A549 (cell line): Measurements from ENCODE around the gene H6PD. TPM values are rescaled to one million over a fixed set of nuclear protein-coding genes. Genes with fewer than 3 reads are reported as not detected.

Source experiments
- ATAC-seq, 2 experiments: fragments of 200-7000 bp in 1 of 2; fragments of >200 bp in 1 of 2; cut with Nextera tagmentation in 1 of 2; cut with Tn5 transposase in 1 of 2; 3 replicates each; pipeline versions ENCODE4 v1.8.0 to v1.9.1; 2018 to 2020; ENCODE audit warnings: mild to moderate bottlenecking in 1 of 2, moderate library complexity in 1 of 2
- CTCF ChIA-PET: fragments of 300-600 bp; sonication (Branson Sonifier 250); formaldehyde crosslinking; extraction: SDS; loops from one replicate; lab custom pipeline; 2021; ENCODE audit warnings: antibody characterized with exemption, inconsistent platforms; lab: Yijun Ruan, JAX
- POLR2A ChIA-PET: fragments of 350-600 bp; formaldehyde crosslinking; extraction: SDS; loops from one replicate; lab custom pipeline; 2021; ENCODE audit warnings: antibody characterized with exemption, inconsistent platforms; lab: Yijun Ruan, JAX
- DNase-seq, 2 experiments: peaks; one replicate each; pipeline versions ENCODE4 v3.0.0 to v3.0.0-alpha.2; 2011 to 2016; ENCODE audit warnings: low read depth in 1 of 2, low spot score in 1 of 2
- FAIRE-seq: peaks from 2 replicates; lab custom pipeline; 2011; peaks lifted over from hg19 to GRCh38; lab: Jason Lieb, UNC
- H3K27ac ChIP-seq, 2 experiments: fragments of >200 bp; sonication (Bioruptor Twin); formaldehyde crosslinking; 3 replicates each; pipeline ENCODE4 v1.5.1; 2016 to 2017
- H3K4me1 ChIP-seq: fragments of >200 bp; sonication (Bioruptor Twin); formaldehyde crosslinking; 3 replicates; pipeline ENCODE4 v1.6.1; 2016
- H3K4me2 ChIP-seq: fragments of >200 bp; sonication (Bioruptor Twin); formaldehyde crosslinking; 3 replicates; pipeline ENCODE4 v1.6.1; 2016
- H3K4me3 ChIP-seq: fragments of >200 bp; sonication (Bioruptor Twin); formaldehyde crosslinking; 3 replicates; pipeline ENCODE4 v1.5.1; 2016
- H3K9me3 ChIP-seq: fragments of >200 bp; sonication (Bioruptor Twin); formaldehyde crosslinking; 3 replicates; pipeline ENCODE4 v1.6.1; 2016
- BCL3 ChIP-seq: fragments of >200 bp; sonication (Bioruptor Twin); formaldehyde crosslinking; IDR thresholded peaks from 3 replicates; pipeline ENCODE4 v1.6.1; 2016
- CEBPB ChIP-seq, 2 experiments: fragments of >200 bp in 1 of 2; sonication (Bioruptor Twin) in 1 of 2; formaldehyde crosslinking in 1 of 2; IDR thresholded peaks; 2 replicates each; pipeline ENCODE4 v1.6.1; 2012 to 2016
- CHD2 ChIP-seq: fragments of 150-350 bp; IDR thresholded peaks from 2 replicates; pipeline ENCODE4 v1.6.1; 2014; ENCODE audit warnings: low read length; ENCODE audit not compliant: partially characterized antibody
- CHD4 ChIP-seq: fragments of 200-600 bp; sonication (generic); IDR thresholded peaks from 2 replicates; pipeline ENCODE4 v1.6.1; 2016; ENCODE audit warnings: antibody characterized with exemption, mild to moderate bottlenecking, borderline replicate concordance
- CTCF ChIP-seq: fragments of >200 bp; sonication (Bioruptor Twin); formaldehyde crosslinking; IDR thresholded peaks from 3 replicates; pipeline ENCODE4 v1.5.1; 2016
- EHF ChIP-seq: fragments of 250-450 bp; sonication (Bioruptor Pico); IDR thresholded peaks from 2 replicates; pipeline ENCODE4 v1.5.0; 2020; ENCODE audit warnings: mild to moderate bottlenecking
- ELK1 ChIP-seq: fragments of 150-350 bp; IDR thresholded peaks from 2 replicates; pipeline ENCODE4 v1.6.1; 2014; ENCODE audit warnings: low read depth, mild to moderate bottlenecking, low read length
- EP300 ChIP-seq, 2 experiments: fragments of >200 bp; sonication (Bioruptor Twin); formaldehyde crosslinking; IDR thresholded peaks; 2 replicates in 1 of 2; 3 replicates in 1 of 2; pipeline ENCODE4 v1.6.1; 2016 to 2017
- ESRRA ChIP-seq: fragments of 150-350 bp; IDR thresholded peaks from 2 replicates; pipeline ENCODE4 v1.6.1; 2014; ENCODE audit warnings: mild to moderate bottlenecking, low read length, borderline replicate concordance
- HDAC2 ChIP-seq: fragments of 200-600 bp; sonication (generic); IDR thresholded peaks from 2 replicates; pipeline ENCODE4 v1.6.1; 2016
- HES2 ChIP-seq: fragments of >200 bp; sonication (Bioruptor Twin); formaldehyde crosslinking; IDR thresholded peaks from 2 replicates; pipeline ENCODE4 v1.6.1; 2016
- HOXB5 ChIP-seq: fragments of 250-450 bp; sonication (Bioruptor Pico); IDR thresholded peaks from 2 replicates; pipeline ENCODE4 v1.5.0; 2020; ENCODE audit warnings: mild to moderate bottlenecking, moderate library complexity
- JUN ChIP-seq, 2 experiments: fragments of >200 bp; sonication (Bioruptor Twin); formaldehyde crosslinking; IDR thresholded peaks; 2 replicates in 1 of 2; 3 replicates in 1 of 2; pipeline ENCODE4 v1.6.1; 2016 to 2017
- KDM1A ChIP-seq: fragments of 200-600 bp; sonication (generic); IDR thresholded peaks from 2 replicates; pipeline ENCODE4 v1.6.1; 2016; ENCODE audit warnings: low read depth, mild to moderate bottlenecking
- MAZ ChIP-seq: fragments of 150-350 bp; IDR thresholded peaks from 2 replicates; pipeline ENCODE4 v1.6.1; 2014; ENCODE audit warnings: antibody characterized with exemption, low read depth, low read length, borderline replicate concordance
- PHF8 ChIP-seq: fragments of 200-600 bp; sonication (generic); IDR thresholded peaks from 2 replicates; pipeline ENCODE4 v1.6.1; 2016; ENCODE audit warnings: low read depth, mild to moderate bottlenecking, antibody characterized with exemption, moderate library complexity, borderline replicate concordance
- POLR2A ChIP-seq: IDR thresholded peaks from 2 replicates; pipeline ENCODE4 v1.6.1; 2012; ENCODE audit warnings: mild to moderate bottlenecking, low read length
- RAD21 ChIP-seq, 2 experiments: fragments of >200 bp in 1 of 2; sonication (Bioruptor Twin) in 1 of 2; formaldehyde crosslinking in 1 of 2; IDR thresholded peaks in 1 of 2; conservative IDR thresholded peaks in 1 of 2; 2 replicates in 1 of 2; 3 replicates in 1 of 2; pipeline ENCODE4 v1.6.1; 2012 to 2018; ENCODE audit warnings: inconsistent platforms in 1 of 2
- SMC3 ChIP-seq: fragments of >200 bp; sonication (Bioruptor Twin); formaldehyde crosslinking; IDR thresholded peaks from 3 replicates; pipeline ENCODE4 v1.6.1; 2018; ENCODE audit warnings: inconsistent platforms
- ZC3H11A ChIP-seq: fragments of 450-650 bp; IDR thresholded peaks from 2 replicates; pipeline ENCODE4 v1.6.1; 2014; ENCODE audit warnings: antibody characterized with exemption, mild to moderate bottlenecking
- ZNF302 ChIP-seq: fragments of 250-450 bp; sonication (Bioruptor Pico); IDR thresholded peaks from 2 replicates; pipeline ENCODE4 v1.9.0; 2021; ENCODE audit warnings: inconsistent platforms, mild to moderate bottlenecking, moderate library complexity
- WGBS: methylation state at CpG from one replicate; pipeline ENCODE4 v1.1.6; 2017; ENCODE audit errors: missing lambda C conversion rate; 5-methylcytosine and 5-hydroxymethylcytosine counted together
- polyA minus RNA-seq: library from RNA; depleted of rRNA, polyadenylated mRNA; stranded (reverse); fragments of >200 nt; gene quantifications from 2 replicates; pipeline ENCODE4 v1.2.3, GENCODE V29; 2011; rRNA and poly(A)+ RNA removed
- polyA plus RNA-seq, 4 experiments: library from polyadenylated mRNA; depleted of rRNA in 3 of 4; stranded (reverse); fragments of >200 nt; fragmentation: RNase III in 1 of 4; extraction: RNeasy Plus Mini Kit Qiagen cat#74134 plus additional on column Dnase treatment in 1 of 4; gene quantifications; 2 replicates in 3 of 4; 3 replicates in 1 of 4; pipeline ENCODE4 v1.2.3, GENCODE V29; 2011 to 2017
- TF ChIP-seq, protein P1 (sequence below): IDR thresholded peaks from 2 replicates; pipeline ENCODE4 v1.6.1; 2012
- TF ChIP-seq, protein P2 (sequence below): IDR thresholded peaks from 2 replicates; pipeline ENCODE4 v1.6.1; 2012; ENCODE audit warnings: low read depth, borderline replicate concordance

Gene H6PD
- 7.9 and 9.8 TPM in 2 replicates for polyA plus RNA-seq (2011; rRNA removed)
- polyA plus RNA-seq (2012; cell fraction: cytosol; rRNA removed), result 3.7 and 6.0 TPM in 2 replicates
- polyA plus RNA-seq (2012; cell fraction: nucleus; rRNA removed), result 12.0 and 12.4 TPM in 2 replicates
- polyA plus RNA-seq (2017; fragmentation: RNase III; extraction: RNeasy Plus Mini Kit Qiagen cat#74134 plus additional on column Dnase treatment), result 4.6 to 6.4 TPM (median 6.0 TPM) in 3 replicates
- 8.7 and 10.4 TPM in 2 replicates for polyA minus RNA-seq

DNA sequence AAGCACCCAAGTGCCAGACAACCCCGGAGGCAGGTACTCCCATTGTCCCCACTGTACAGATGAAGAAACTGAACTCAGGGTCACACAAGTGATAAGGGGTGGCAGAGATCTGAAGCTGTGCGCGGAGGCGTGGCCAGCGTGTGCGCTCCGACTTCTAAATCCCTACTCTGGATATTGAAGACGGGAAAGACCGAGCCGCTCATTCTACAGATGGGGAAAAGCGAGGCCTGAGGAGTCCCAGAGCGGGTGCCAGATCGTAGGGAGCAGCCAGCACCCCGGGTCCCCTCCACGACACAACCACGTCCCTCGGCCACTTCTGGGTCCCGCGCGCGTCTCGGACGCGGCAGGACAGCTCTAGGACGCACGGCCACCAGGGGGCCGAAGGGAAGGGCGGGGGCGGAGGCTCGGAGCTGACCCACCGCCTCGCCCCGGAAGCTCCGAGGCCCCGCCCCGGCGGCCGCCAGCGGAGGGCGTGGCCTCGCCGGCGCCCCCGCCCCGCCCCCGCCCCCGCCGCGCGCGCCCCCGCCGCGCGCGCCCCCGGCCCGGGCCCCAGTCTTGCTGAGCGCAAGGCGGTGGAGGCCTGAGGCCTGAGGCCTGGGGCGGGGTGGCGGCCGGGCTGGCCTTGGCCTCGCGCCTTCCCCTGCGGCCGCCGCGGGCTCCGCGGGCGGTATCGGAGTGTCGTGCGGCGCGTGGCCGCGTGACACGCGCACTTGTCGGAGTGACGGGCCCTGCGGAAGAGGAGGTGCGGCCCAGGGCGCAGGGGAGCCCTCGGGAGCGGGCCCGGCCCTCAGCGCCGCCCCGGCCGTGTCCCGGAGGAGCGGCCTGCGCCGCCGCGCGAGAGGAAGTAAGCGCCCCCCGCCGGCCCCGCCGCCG lies at the start of gene H6PD:
Gene H6PD, plus strand, starts transcription at position 552 of the 873 bp plus-strand sequence. CDS start 10,161 bp downstream, outside the sequence.
- peaks cover 21% of the 10 kb centered on the region for H3K4me1 ChIP-seq
- POLR2A ChIA-PET, result interaction anchor here (0.6 kb wide), 1 partner anchor 166 kb away, joined by 3 read pairs; no protein-coding TSS in a partner anchor
- FAIRE-seq, result no peak
- 0 out of 3 replicates have a peak, but pooled peaks have one; percentile 19 for TF ChIP-seq SMC3
- TF ChIP-seq PHF8, result peak; percentile 86
- peak; percentile 48; the same call in 1 of the 2 replicates for TF ChIP-seq ESRRA
- peak; percentile 77 for TF ChIP-seq POLR2A
- TF ChIP-seq ZC3H11A, result no peak
- TF ChIP-seq ZNF302 (CRISPR knock-in tag), result no peak
- TF ChIP-seq CEBPB (IDR thresholded peaks at IDR 0.05), result no peak
- TF ChIP-seq ELK1, result no peak
- 0 out of 2 replicates have a peak, but pooled peaks have one; percentile 24 for TF ChIP-seq HOXB5 (CRISPR knock-in tag)
- peak; percentile 70 to 75; a peak in 3 of 5 replicates for TF ChIP-seq JUN (IDR thresholded peaks at IDR 0.05)
- peak; percentile 91 for TF ChIP-seq KDM1A
- peak; percentile 88; the same call in 1 of the 3 replicates for TF ChIP-seq BCL3
- peak; percentile 50; the same call in 2 of the 3 replicates for TF ChIP-seq CTCF
- no peak for TF ChIP-seq EP300 (IDR thresholded peaks at IDR 0.05)
- TF ChIP-seq MAZ, result peak; percentile 56; the same call in 1 of the 2 replicates
- peak; percentile 73; the same call in 1 of the 2 replicates for TF ChIP-seq HDAC2
- TF ChIP-seq, protein P1, sequence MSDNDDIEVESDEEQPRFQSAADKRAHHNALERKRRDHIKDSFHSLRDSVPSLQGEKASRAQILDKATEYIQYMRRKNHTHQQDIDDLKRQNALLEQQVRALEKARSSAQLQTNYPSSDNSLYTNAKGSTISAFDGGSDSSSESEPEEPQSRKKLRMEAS, result peak; percentile 52
- TF ChIP-seq RAD21 (conservative IDR thresholded peaks at IDR 0.05 in 1 of 2, IDR thresholded peaks at IDR 0.05 in 1 of 2), result no peak
- TF ChIP-seq CHD2, result no peak
- TF ChIP-seq, protein P2, sequence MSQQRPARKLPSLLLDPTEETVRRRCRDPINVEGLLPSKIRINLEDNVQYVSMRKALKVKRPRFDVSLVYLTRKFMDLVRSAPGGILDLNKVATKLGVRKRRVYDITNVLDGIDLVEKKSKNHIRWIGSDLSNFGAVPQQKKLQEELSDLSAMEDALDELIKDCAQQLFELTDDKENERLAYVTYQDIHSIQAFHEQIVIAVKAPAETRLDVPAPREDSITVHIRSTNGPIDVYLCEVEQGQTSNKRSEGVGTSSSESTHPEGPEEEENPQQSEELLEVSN, result no peak
- TF ChIP-seq HES2, result no peak
- TF ChIP-seq CHD4, result peak; percentile 62; the same call in 1 of the 2 replicates
- no peak for TF ChIP-seq EHF
- peak; percentile 91 for ATAC-seq
- no peaks in the 10 kb centered on the region for H3K9me3 ChIP-seq
- H3K27ac ChIP-seq, result peak within 1 kb of the TSS; percentile 98 to 99
- H3K4me3 ChIP-seq, result peak within 1 kb of the TSS; percentile 93
- CTCF ChIA-PET, result interaction anchor here (0.7 to 2.3 kb wide), 19 partner anchors 9 to 267 kb away, joined by 3 to 13 read pairs (median 4); no protein-coding TSS in a partner anchor
- H3K4me2 ChIP-seq, result peak within 1 kb of the TSS; percentile 86
- peak; percentile 78 to 90 for DNase-seq
- WGBS, result 2% methylated on average over 10 of the region's 106 CpGs
